HG03521 (cell line): ENCODE data around the gene CCDC185.

ENCODE experiments used
- ATAC-seq: cut with Tn5 transposase; IDR thresholded peaks from one replicate; pipeline ENCODE4 v1.9.1; 2021; ENCODE audit warnings: mild to moderate bottlenecking, moderate library complexity; ENCODE audit not compliant: unreplicated experiment

Gene CCDC185

DNA sequence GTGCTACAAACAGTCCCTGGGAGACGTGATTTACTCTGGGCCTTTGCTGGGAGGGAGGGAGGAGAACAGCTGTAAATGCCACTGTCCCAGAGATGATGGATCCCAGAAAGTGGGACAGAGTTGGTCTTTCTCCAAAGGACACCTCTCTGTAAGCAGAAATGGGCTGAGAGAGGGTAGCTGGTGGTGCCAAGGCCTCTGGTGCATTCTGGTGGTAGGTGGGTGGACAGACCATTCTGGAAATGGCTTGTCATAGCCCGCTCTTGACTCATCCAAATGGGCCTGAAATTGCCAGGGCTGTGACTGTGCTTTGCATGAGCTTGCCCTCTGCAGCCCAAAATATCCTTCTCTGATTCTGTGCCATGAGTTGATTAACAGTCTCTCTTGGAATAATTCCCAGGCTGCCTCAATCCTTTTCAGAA lies 36.1 kb downstream of the CCDC185 start:
- no peak for ATAC-seq

DNA sequence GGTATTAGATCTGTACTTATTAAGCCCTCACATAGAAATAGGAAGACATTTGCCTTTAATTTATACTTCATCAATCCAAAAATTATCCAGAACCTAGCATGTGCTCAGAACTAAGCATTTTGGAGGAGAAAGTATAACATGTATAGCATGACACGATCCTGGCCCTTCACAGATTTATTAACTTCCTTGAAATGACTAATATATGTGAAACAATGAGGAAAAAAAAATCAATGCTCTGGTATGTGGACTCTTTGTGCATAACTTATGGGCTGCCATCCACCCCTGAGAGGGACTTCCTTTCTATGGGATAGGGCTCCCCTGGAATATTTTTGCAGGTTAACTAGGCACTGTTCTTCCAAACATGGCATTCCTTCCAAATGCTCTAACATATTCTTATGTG lies 36.6 kb downstream of the CCDC185 start:
- ATAC-seq = no peak

DNA sequence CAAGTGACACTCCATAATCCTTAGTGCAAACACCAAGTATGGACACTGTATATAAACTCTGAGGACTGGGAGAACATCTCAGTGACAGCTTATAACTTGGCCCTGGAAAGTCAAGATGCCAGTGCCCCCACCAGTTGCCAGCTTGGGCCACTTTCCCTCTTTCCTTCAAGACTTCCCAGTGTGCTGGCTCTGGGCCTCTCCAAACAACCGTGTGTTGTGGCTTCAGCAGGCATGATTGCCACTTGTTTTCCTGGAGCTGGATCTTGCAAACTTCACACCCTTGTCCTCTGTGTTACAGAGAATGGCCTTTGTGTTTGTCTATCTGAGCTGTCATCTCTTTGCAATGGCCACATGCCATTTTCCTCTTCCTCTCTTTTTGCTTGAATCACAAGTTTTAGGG lies 37.0 kb downstream of the CCDC185 start:
- no peak for ATAC-seq

DNA sequence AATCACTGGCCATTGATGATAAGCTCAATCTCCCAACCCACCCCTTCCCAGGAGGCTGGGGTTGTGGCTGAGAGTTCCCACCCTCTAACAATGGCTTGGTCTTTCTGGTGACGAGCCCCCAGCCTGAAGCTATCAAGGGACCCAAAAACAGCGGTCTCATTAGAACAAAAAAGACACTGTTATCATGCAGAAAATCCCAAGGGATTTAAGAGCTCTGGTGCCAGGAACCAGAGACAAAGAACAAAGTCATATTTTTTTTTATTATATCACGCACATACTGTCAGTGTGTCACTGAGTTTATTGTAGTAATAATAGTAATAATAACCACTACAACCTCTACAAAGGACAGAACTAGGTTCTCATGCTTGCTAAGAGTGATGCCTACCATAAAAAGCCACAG lies 43.9 kb downstream of the CCDC185 start:
- no peak for ATAC-seq

DNA sequence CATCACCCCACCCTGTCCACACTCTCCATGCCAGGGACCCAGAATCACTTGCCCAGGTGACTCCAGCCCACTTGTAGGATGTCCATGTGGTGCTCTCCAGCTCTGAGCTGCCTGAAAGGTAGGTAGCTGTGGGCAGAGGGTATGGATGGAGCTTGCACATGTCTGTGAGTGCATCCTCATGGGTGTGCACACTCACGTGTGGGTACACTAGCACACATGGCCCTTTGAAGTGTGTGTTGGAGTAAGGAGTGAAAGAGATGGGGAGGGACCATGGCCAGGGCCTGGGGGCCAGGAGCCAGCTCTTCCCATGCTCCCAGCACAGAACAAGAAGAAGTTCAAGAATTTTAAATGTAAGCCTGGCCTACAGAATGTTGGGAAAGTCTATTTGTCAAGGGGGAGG lies 50.2 kb downstream of the CCDC185 start:
- no peak for ATAC-seq

DNA sequence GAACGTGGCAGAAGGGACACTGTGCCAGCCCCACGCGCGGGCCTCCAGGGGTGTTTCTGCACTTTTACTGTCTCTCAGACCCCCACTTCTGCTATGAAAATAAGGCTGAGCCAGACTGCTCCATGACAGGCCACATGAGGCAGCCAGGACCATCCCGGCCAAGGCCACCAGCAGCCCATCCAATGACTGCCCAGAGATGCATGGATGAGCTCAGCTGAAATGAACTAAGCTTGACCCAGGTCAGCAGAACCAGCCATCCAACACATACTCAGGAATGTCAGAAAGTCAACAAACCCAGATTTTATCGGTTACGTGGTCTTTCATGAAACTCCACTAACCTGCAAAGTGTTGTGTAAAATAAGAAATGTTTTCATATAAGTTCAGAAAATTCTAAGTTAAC lies 51.2 kb downstream of the CCDC185 start:
- no peak for ATAC-seq
